Activated naive CD4-positive, alpha-beta T cell treated with anti-CD3 and anti-CD28 coated beads, Interleukin-2, amount 10 ng/mL, durations not matched to agents 7 days and 5 days (primary cell): Measurements from ENCODE around the gene SSR2.

Experiments
- CTCF ChIA-PET: fragments of 350-600 bp; sonication (Branson Sonifier 250); formaldehyde crosslinking; loops from one replicate; lab custom pipeline; 2021; ENCODE audit warnings: antibody characterized with exemption; lab: Charles Lee
- DNase-seq: peaks from one replicate; pipeline ENCODE4 v3.0.0-alpha.2; 2020
- H3K27ac Mint-ChIP-seq: one replicate; pipeline ENCODE4 v1.8.0; 2021; ENCODE audit warnings: mild to moderate bottlenecking, moderate library complexity, mixed read lengths
- H3K27me3 Mint-ChIP-seq: one replicate; pipeline ENCODE4 v1.8.0; 2021; ENCODE audit warnings: mild to moderate bottlenecking, mixed read lengths
- H3K36me3 Mint-ChIP-seq: one replicate; pipeline ENCODE4 v1.8.0; 2021; ENCODE audit warnings: mixed read lengths
- H3K4me1 Mint-ChIP-seq: one replicate; pipeline ENCODE4 v1.8.0; 2021; ENCODE audit warnings: mixed read lengths
- H3K4me3 Mint-ChIP-seq: one replicate; pipeline ENCODE4 v1.8.0; 2021; ENCODE audit warnings: mild to moderate bottlenecking, moderate library complexity, mixed read lengths
- H3K9me3 Mint-ChIP-seq: one replicate; pipeline ENCODE4 v1.8.0; 2021; ENCODE audit warnings: mixed read lengths

Gene SSR2

DNA sequence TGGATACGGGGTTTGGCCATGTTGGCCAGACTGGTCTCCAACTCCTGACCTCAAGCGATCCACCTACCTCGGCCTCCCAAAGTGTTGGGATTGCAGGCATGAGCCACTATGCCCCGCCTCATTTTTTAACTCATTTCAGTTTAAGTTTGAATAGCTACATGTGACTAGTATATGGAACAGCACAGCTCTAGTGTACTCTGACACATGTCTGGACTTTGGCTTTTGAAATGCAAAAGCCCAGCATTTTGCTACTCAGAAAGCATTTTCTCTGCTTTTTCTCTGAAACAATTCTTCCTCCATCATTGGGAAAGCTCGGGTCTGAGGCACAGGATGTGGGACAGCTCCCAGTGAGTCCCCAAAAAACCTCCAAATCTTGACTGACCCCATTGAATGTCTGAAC is 4.0 kb upstream of the SSR2 start:
- H3K4me1 Mint-ChIP-seq: peaks cover 18% of the 10 kb centered on the region
- CTCF ChIA-PET: interaction anchor here (0.6 to 2.4 kb wide), 4 partner anchors 12 to 517 kb away, joined by 3 to 12 read pairs (median 6); no protein-coding TSS in a partner anchor
- peaks cover 16% of the 10 kb centered on the region for H3K27me3 Mint-ChIP-seq
- H3K9me3 Mint-ChIP-seq: no peaks in the 10 kb centered on the region
- H3K36me3 Mint-ChIP-seq: peaks cover 8% of the 10 kb centered on the region
- no peak for DNase-seq
- no peak overlapping the region for H3K27ac Mint-ChIP-seq
- H3K4me3 Mint-ChIP-seq: no peak overlapping the region

DNA sequence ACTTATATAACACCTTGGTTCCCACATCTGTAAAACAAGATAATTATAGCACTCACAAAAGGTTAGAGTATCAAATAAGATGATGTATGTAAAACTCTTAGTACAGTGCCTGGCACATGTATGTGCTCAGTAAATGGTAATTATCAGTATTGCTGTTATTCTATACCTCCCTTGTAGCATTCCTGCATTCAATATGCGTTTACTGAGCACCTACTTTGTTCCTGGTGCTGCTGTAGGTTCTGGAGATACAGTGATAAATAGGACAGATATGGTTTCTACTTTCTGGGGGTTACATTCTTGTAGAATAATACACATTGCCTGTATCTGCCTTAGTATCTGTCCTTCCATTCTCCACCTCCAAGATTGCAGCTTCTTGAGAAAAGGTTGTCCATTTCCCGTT is 1.2 kb upstream of the SSR2 start:
- Mint-ChIP-seq H3K36me3 (peaks cover 23% of the 10 kb centered on the region), H3K4me1 (peaks cover 32% of the 10 kb centered on the region), H3K9me3 (no peaks in the 10 kb centered on the region), H3K27ac (no peak overlapping the region), H3K27me3 (peaks cover 14% of the 10 kb centered on the region), H3K4me3 (no peak overlapping the region)
- CTCF ChIA-PET: no interaction called here
- no peak for DNase-seq

GRCh38 chr1:156021093-156021428 is 310 bp upstream of the SSR2 start:
- Mint-ChIP-seq H3K4me3 (peak overlapping the region; percentile 100), H3K27ac (peak overlapping the region; percentile 85), H3K4me1 (peaks cover 37% of the 10 kb centered on the region), H3K9me3 (no peaks in the 10 kb centered on the region), H3K36me3 (peaks cover 27% of the 10 kb centered on the region), H3K27me3 (peaks cover 13% of the 10 kb centered on the region)
- DNase-seq: no peak
- CTCF ChIA-PET: interaction anchor here (0.7 kb wide), 1 partner anchor 13 kb away, joined by 3 read pairs; no protein-coding TSS in a partner anchor

- CTCF ChIA-PET: interaction anchor here (0.5 to 0.9 kb wide), 2 partner anchors 46 to 103 kb away, joined by 3 to 5 read pairs; no protein-coding TSS in a partner anchor
- DNase-seq: no peak
- Mint-ChIP-seq H3K27ac (peak overlapping the region; percentile 85), H3K4me3 (peak overlapping the region; percentile 100), H3K27me3 (peaks cover 1% of the 10 kb centered on the region), H3K36me3 (peaks cover 28% of the 10 kb centered on the region), H3K9me3 (no peaks in the 10 kb centered on the region), H3K4me1 (peaks cover 33% of the 10 kb centered on the region)
Measured at GRCh38 chr1:156019946-156020292, 832 bp downstream of the SSR2 start.

- Mint-ChIP-seq H3K9me3 (no peaks in the 10 kb centered on the region), H3K4me1 (peaks cover 25% of the 10 kb centered on the region), H3K27me3 (no peaks in the 10 kb centered on the region), H3K36me3 (peaks cover 54% of the 10 kb centered on the region), H3K27ac (no peak overlapping the region), H3K4me3 (no peak overlapping the region)
- DNase-seq: no peak
- CTCF ChIA-PET: interaction anchor here (0.7 to 2.0 kb wide), 3 partner anchors 14 to 82 kb away, joined by 3 to 8 read pairs (median 3); no protein-coding TSS in a partner anchor
Measured at GRCh38 chr1:156014829-156015228, 5.9 kb downstream of the SSR2 start.

- peaks cover 19% of the 10 kb centered on the region for H3K4me1 Mint-ChIP-seq
- CTCF ChIA-PET: no interaction called here
- no peaks in the 10 kb centered on the region for H3K27me3 Mint-ChIP-seq
- H3K36me3 Mint-ChIP-seq: peaks cover 56% of the 10 kb centered on the region
- no peak for DNase-seq
- no peaks in the 10 kb centered on the region for H3K9me3 Mint-ChIP-seq
- H3K27ac Mint-ChIP-seq: no peak overlapping the region
- H3K4me3 Mint-ChIP-seq: no peak overlapping the region
Measured at GRCh38 chr1:156012051-156012817, 8.5 kb downstream of the SSR2 start.

DNA sequence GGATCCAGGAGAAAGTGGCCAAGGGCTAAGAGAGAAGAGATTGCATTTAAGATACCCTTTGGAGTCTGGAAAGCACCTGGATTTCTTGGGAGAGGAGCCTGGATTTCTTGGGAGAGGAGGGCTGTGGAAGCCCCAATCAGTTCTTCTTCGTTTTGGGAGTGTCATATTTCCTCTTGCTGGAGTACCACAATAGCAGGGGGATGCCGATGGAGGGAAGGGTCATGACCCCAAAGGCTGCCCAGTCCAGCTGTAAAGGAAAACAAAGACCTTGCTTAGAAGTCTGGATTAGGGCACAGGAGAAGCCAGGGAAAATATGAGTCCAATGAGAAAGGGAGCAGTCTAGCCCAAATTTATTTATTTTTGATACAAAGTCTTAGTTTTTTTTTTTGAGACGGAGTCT is 11.3 kb downstream of the SSR2 start:
- H3K27me3 Mint-ChIP-seq: no peaks in the 10 kb centered on the region
- peaks cover 56% of the 10 kb centered on the region for H3K36me3 Mint-ChIP-seq
- peak overlapping the region; percentile 42 for H3K27ac Mint-ChIP-seq
- no peak for DNase-seq
- peaks cover 29% of the 10 kb centered on the region for H3K4me1 Mint-ChIP-seq
- H3K4me3 Mint-ChIP-seq: no peak overlapping the region
- H3K9me3 Mint-ChIP-seq: no peaks in the 10 kb centered on the region
- CTCF ChIA-PET: interaction anchor here (0.9 kb wide), 1 partner anchor 20 kb away, joined by 5 read pairs; no protein-coding TSS in a partner anchor

- Mint-ChIP-seq H3K27ac (no peak overlapping the region), H3K36me3 (peaks cover 41% of the 10 kb centered on the region), H3K27me3 (peaks cover 13% of the 10 kb centered on the region), H3K9me3 (no peaks in the 10 kb centered on the region), H3K4me3 (no peak overlapping the region), H3K4me1 (peaks cover 40% of the 10 kb centered on the region)
- no peak for DNase-seq
- CTCF ChIA-PET: interaction anchor here (0.7 to 0.9 kb wide), 2 partner anchors 46 to 139 kb away, joined by 3 to 4 read pairs; partner anchors contain the start of gene UBQLN4
Measured at GRCh38 chr1:156006666-156007376, 13.9 kb downstream of the SSR2 start.

DNA sequence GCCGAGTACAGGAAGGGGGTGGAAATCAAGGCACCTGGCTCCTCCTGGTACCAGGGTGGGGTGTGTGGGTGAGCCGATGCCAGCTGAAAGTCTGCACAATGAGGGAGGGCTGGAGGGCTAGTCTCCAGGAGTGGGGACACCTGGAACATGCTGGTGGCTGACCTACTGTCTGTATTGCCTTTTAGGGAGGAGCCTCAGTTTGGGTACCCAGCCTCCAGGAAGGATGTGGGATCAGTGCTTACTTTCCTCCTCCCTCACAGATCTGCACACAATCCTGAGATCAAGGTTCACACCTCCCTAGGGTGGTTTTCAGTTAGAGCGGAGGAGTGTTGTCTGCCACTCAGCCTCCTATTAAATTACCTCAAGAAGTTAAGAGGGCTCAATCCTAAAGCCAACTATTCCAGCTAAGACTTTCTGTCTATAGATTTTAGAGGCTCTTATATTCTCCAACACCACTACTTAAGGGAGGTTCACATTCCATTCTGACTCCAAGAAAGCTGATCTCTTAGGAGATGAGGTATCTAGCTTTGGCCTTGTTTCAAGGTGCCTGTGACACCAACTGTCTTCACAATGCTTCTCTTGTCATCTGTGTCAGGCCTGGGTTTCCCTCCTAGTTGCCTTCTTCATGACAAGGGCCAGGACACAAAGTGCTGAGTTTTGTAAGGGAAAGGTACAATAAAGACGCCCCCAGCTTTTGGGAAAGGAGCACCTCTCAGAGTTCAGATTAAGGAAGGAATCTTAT is 15.7 kb downstream of the SSR2 start:
- Mint-ChIP-seq H3K9me3 (no peaks in the 10 kb centered on the region), H3K4me1 (peaks cover 40% of the 10 kb centered on the region), H3K27me3 (peaks cover 17% of the 10 kb centered on the region), H3K36me3 (peaks cover 26% of the 10 kb centered on the region), H3K4me3 (peak overlapping the region; percentile 38), H3K27ac (peak overlapping the region; percentile 86)
- CTCF ChIA-PET: interaction anchor here (0.7 to 3.2 kb wide), 2 partner anchors 15 to 128 kb away, joined by 3 to 11 read pairs; no protein-coding TSS in a partner anchor
- peak; percentile 49 for DNase-seq

DNA sequence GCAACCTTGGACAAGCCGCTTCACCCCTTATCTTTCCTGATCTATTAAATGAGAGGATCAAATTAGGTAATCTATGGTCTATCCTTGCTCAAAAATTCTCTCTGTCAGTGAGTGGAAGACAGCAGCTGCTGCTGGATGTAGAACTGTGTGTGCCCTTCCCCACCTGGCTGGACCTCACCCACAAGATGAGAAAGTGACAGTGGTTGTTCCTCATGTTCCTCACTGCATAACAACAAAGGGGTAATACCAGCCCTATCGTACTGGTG is 16.9 kb downstream of the SSR2 start:
- H3K9me3 Mint-ChIP-seq: no peaks in the 10 kb centered on the region
- CTCF ChIA-PET: interaction anchor here (0.6 to 3.2 kb wide), 3 partner anchors 8 to 66 kb away, joined by 3 to 11 read pairs (median 3); no protein-coding TSS in a partner anchor
- no peak overlapping the region for H3K27ac Mint-ChIP-seq
- no peak overlapping the region for H3K4me3 Mint-ChIP-seq
- peaks cover 19% of the 10 kb centered on the region for H3K36me3 Mint-ChIP-seq
- H3K4me1 Mint-ChIP-seq: peaks cover 38% of the 10 kb centered on the region
- peaks cover 17% of the 10 kb centered on the region for H3K27me3 Mint-ChIP-seq
- DNase-seq: no peak

DNA sequence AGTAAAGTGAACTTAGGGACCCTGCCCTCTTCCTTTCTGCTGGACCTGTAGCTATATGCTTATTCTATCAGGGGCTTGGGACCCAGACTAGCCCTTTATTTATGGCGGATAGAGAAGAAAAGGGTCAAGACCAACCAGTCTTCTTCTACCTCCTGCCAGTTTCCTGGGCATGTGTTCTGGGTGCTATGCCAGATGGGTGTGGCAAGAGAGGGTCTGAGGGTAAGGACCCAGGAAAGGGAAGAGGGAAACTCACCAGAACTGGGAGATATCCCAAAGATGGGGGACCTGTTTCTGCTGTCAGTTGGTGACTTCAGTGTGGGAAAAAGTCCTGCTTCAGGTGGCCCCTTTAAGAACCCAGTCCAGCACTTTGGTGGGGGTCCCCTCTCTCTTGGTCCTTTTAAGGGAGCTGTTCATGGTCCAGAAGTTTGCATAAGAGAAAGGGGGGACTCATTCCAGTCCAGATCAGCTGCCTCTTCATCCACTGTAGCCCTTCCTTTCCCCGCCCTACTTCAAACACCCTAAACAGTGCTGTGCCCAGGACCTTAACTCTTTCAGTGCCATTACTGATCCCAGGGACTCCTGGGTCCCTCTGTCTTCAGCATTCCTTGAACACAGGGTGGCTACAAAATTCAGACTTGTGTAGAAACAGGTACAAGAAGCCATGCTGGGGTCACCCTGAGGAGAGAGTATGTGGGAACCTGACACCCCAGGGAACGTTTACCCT is 18.4 kb downstream of the SSR2 start:
- CTCF ChIA-PET: interaction anchor here (0.6 to 3.2 kb wide), 4 partner anchors 12 to 724 kb away, joined by 3 to 11 read pairs (median 4); no protein-coding TSS in a partner anchor
- Mint-ChIP-seq H3K4me1 (peaks cover 34% of the 10 kb centered on the region), H3K27me3 (peaks cover 17% of the 10 kb centered on the region), H3K9me3 (no peaks in the 10 kb centered on the region), H3K4me3 (no peak overlapping the region), H3K36me3 (peaks cover 12% of the 10 kb centered on the region), H3K27ac (peak overlapping the region; percentile 68)
- DNase-seq: no peak

GRCh38 chr1:156001662-156002171 is 19.0 kb downstream of the SSR2 start:
- CTCF ChIA-PET: interaction anchor here (0.6 to 1.8 kb wide), 3 partner anchors 64 to 725 kb away, joined by 3 to 5 read pairs (median 3); no protein-coding TSS in a partner anchor
- H3K27ac Mint-ChIP-seq: no peak overlapping the region
- no peaks in the 10 kb centered on the region for H3K9me3 Mint-ChIP-seq
- peaks cover 32% of the 10 kb centered on the region for H3K4me1 Mint-ChIP-seq
- DNase-seq: no peak
- H3K27me3 Mint-ChIP-seq: peaks cover 17% of the 10 kb centered on the region
- H3K4me3 Mint-ChIP-seq: no peak overlapping the region
- peaks cover 5% of the 10 kb centered on the region for H3K36me3 Mint-ChIP-seq

DNA sequence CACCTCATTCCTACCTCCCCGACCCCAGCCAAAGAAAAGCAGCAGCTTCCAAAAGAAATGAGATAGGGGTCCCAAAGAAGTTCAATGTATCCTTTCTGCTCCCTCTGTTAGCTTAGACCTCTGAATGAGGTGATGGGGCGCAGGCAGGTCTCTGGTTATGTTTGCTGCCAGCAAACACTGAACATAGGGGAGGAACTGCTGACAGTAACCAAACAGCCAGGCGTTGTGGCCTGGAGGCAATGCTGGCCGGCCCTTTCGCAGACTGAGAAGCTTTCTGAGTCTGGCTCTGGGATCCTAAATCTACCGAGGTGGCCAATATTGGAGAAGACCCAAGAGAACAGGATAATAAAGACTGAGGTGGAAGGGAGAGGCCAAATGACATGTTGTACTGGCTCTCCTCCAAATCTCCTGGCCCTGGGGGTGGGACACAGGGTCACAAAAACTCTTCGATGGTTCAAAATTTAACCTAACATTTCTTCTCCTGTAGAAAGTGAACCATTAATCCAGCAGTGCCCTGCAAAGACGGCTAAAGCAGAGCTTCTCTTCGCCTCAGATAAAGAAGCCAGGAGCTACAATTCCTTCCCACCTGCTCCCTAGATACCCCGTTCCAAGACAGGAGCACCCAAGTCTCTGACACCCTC is 19.6 kb downstream of the SSR2 start:
- Mint-ChIP-seq H3K4me3 (no peak overlapping the region), H3K4me1 (peaks cover 28% of the 10 kb centered on the region), H3K27me3 (peaks cover 17% of the 10 kb centered on the region), H3K9me3 (no peaks in the 10 kb centered on the region), H3K27ac (no peak overlapping the region), H3K36me3 (peaks cover 4% of the 10 kb centered on the region)
- CTCF ChIA-PET: interaction anchor here (0.7 to 2.4 kb wide), 4 partner anchors 11 to 66 kb away, joined by 3 to 11 read pairs (median 4); no protein-coding TSS in a partner anchor
- no peak for DNase-seq
